A549 (cell line): ENCODE measurements around the gene KHDC4. TPM values are rescaled to one million over a fixed set of nuclear protein-coding genes. Genes with fewer than 3 reads are reported as not detected.

ENCODE experiments used
- ATAC-seq, 2 experiments: fragments of 200-7000 bp in 1 of 2; fragments of >200 bp in 1 of 2; cut with Nextera tagmentation in 1 of 2; cut with Tn5 transposase in 1 of 2; 3 replicates each; pipeline versions ENCODE4 v1.8.0 to v1.9.1; 2018 to 2020; ENCODE audit warnings: mild to moderate bottlenecking in 1 of 2, moderate library complexity in 1 of 2
- CTCF ChIA-PET: fragments of 300-600 bp; sonication (Branson Sonifier 250); formaldehyde crosslinking; extraction: SDS; loops from one replicate; lab custom pipeline; 2021; ENCODE audit warnings: antibody characterized with exemption, inconsistent platforms; lab: Yijun Ruan, JAX
- POLR2A ChIA-PET: fragments of 350-600 bp; formaldehyde crosslinking; extraction: SDS; loops from one replicate; lab custom pipeline; 2021; ENCODE audit warnings: antibody characterized with exemption, inconsistent platforms; lab: Yijun Ruan, JAX
- DNase-seq, 2 experiments: peaks; one replicate each; pipeline versions ENCODE4 v3.0.0 to v3.0.0-alpha.2; 2011 to 2016; ENCODE audit warnings: low read depth in 1 of 2, low spot score in 1 of 2
- FAIRE-seq: peaks from 2 replicates; lab custom pipeline; 2011; peaks lifted over from hg19 to GRCh38; lab: Jason Lieb, UNC
- H3K27ac ChIP-seq, 2 experiments: fragments of >200 bp; sonication (Bioruptor Twin); formaldehyde crosslinking; 3 replicates each; pipeline ENCODE4 v1.5.1; 2016 to 2017
- H3K4me1 ChIP-seq: fragments of >200 bp; sonication (Bioruptor Twin); formaldehyde crosslinking; 3 replicates; pipeline ENCODE4 v1.6.1; 2016
- H3K4me2 ChIP-seq: fragments of >200 bp; sonication (Bioruptor Twin); formaldehyde crosslinking; 3 replicates; pipeline ENCODE4 v1.6.1; 2016
- H3K4me3 ChIP-seq: fragments of >200 bp; sonication (Bioruptor Twin); formaldehyde crosslinking; 3 replicates; pipeline ENCODE4 v1.5.1; 2016
- H3K9me3 ChIP-seq: fragments of >200 bp; sonication (Bioruptor Twin); formaldehyde crosslinking; 3 replicates; pipeline ENCODE4 v1.6.1; 2016
- EHF ChIP-seq: fragments of 250-450 bp; sonication (Bioruptor Pico); IDR thresholded peaks from 2 replicates; pipeline ENCODE4 v1.5.0; 2020; ENCODE audit warnings: mild to moderate bottlenecking
- FOXS1 ChIP-seq: fragments of 250-450 bp; sonication (Bioruptor Pico); IDR thresholded peaks from 2 replicates; pipeline ENCODE4 v1.5.0; 2020; ENCODE audit warnings: mild to moderate bottlenecking, moderate library complexity
- HDAC2 ChIP-seq: fragments of 200-600 bp; sonication (generic); IDR thresholded peaks from 2 replicates; pipeline ENCODE4 v1.6.1; 2016
- JUN ChIP-seq, 2 experiments: fragments of >200 bp; sonication (Bioruptor Twin); formaldehyde crosslinking; IDR thresholded peaks; 2 replicates in 1 of 2; 3 replicates in 1 of 2; pipeline ENCODE4 v1.6.1; 2016 to 2017
- JUNB ChIP-seq: fragments of >200 bp; sonication (Bioruptor Twin); formaldehyde crosslinking; IDR thresholded peaks from 2 replicates; pipeline ENCODE4 v1.6.1; 2016
- KDM1A ChIP-seq: fragments of 200-600 bp; sonication (generic); IDR thresholded peaks from 2 replicates; pipeline ENCODE4 v1.6.1; 2016; ENCODE audit warnings: low read depth, mild to moderate bottlenecking
- KDM5A ChIP-seq: fragments of 200-600 bp; sonication (generic); IDR thresholded peaks from 2 replicates; pipeline ENCODE4 v1.6.1; 2016; ENCODE audit warnings: antibody characterized with exemption, mild to moderate bottlenecking
- MAFK ChIP-seq: fragments of 450-650 bp; IDR thresholded peaks from 2 replicates; pipeline ENCODE4 v1.6.1; 2014; ENCODE audit not compliant: partially characterized antibody
- MAZ ChIP-seq: fragments of 150-350 bp; IDR thresholded peaks from 2 replicates; pipeline ENCODE4 v1.6.1; 2014; ENCODE audit warnings: antibody characterized with exemption, low read depth, low read length, borderline replicate concordance
- MYC ChIP-seq: IDR thresholded peaks from 2 replicates; pipeline ENCODE4 v1.6.1; 2012; ENCODE audit warnings: mild to moderate bottlenecking, inconsistent platforms, low read length, improper control_type of control experiment, borderline replicate concordance
- NPAS2 ChIP-seq: fragments of 250-450 bp; sonication (Bioruptor Pico); IDR thresholded peaks from 2 replicates; pipeline ENCODE4 v1.8.0; 2022; ENCODE audit warnings: mild to moderate bottlenecking, moderate library complexity, borderline replicate concordance
- NR3C1 ChIP-seq: fragments of >200 bp; sonication (Bioruptor Twin); formaldehyde crosslinking; IDR thresholded peaks from 3 replicates; pipeline ENCODE4 v1.6.1; 2017
- PHF8 ChIP-seq: fragments of 200-600 bp; sonication (generic); IDR thresholded peaks from 2 replicates; pipeline ENCODE4 v1.6.1; 2016; ENCODE audit warnings: low read depth, mild to moderate bottlenecking, antibody characterized with exemption, moderate library complexity, borderline replicate concordance
- POLR2AphosphoS2 ChIP-seq: conservative IDR thresholded peaks from 2 replicates; pipeline ENCODE4 v1.6.1; 2012; ENCODE audit warnings: low read length, improper control_type of control experiment, inconsistent platforms
- RAD21 ChIP-seq, 2 experiments: fragments of >200 bp in 1 of 2; sonication (Bioruptor Twin) in 1 of 2; formaldehyde crosslinking in 1 of 2; IDR thresholded peaks in 1 of 2; conservative IDR thresholded peaks in 1 of 2; 2 replicates in 1 of 2; 3 replicates in 1 of 2; pipeline ENCODE4 v1.6.1; 2012 to 2018; ENCODE audit warnings: inconsistent platforms in 1 of 2
- RFX5 ChIP-seq: fragments of 450-650 bp; IDR thresholded peaks from 2 replicates; pipeline ENCODE4 v1.7.1; 2014; ENCODE audit warnings: antibody characterized with exemption, mild to moderate bottlenecking, moderate library complexity
- TFCP2L1 ChIP-seq: fragments of 250-450 bp; sonication (Bioruptor Pico); IDR thresholded peaks from 2 replicates; pipeline ENCODE4 v1.5.0; 2021; ENCODE audit warnings: mild to moderate bottlenecking
- ZC3H11A ChIP-seq: fragments of 450-650 bp; IDR thresholded peaks from 2 replicates; pipeline ENCODE4 v1.6.1; 2014; ENCODE audit warnings: antibody characterized with exemption, mild to moderate bottlenecking
- ZSCAN20 ChIP-seq: fragments of 250-450 bp; sonication (Bioruptor Pico); IDR thresholded peaks from 2 replicates; pipeline ENCODE4 v1.8.0; 2022; ENCODE audit warnings: mild to moderate bottlenecking, moderate library complexity
- WGBS: methylation state at CpG from one replicate; pipeline ENCODE4 v1.1.6; 2017; ENCODE audit errors: missing lambda C conversion rate; 5-methylcytosine and 5-hydroxymethylcytosine counted together
- polyA plus RNA-seq, 4 experiments: library from polyadenylated mRNA; depleted of rRNA in 3 of 4; stranded (reverse); fragments of >200 nt; fragmentation: RNase III in 1 of 4; extraction: RNeasy Plus Mini Kit Qiagen cat#74134 plus additional on column Dnase treatment in 1 of 4; gene quantifications; 2 replicates in 3 of 4; 3 replicates in 1 of 4; pipeline ENCODE4 v1.2.3, GENCODE V29; 2011 to 2017
- TF ChIP-seq, protein P1 (sequence below): fragments of 450-650 bp; IDR thresholded peaks from 2 replicates; pipeline ENCODE4 v1.6.1; 2014; ENCODE audit warnings: antibody characterized with exemption
- TF ChIP-seq, protein P2 (sequence below): fragments of >200 bp; sonication (Bioruptor Twin); formaldehyde crosslinking; IDR thresholded peaks from 2 replicates; pipeline ENCODE4 v1.6.1; 2016
- TF ChIP-seq, protein P3 (sequence below): IDR thresholded peaks from 2 replicates; pipeline ENCODE4 v1.6.1; 2012

KHDC4 gene
- polyA plus RNA-seq, 2 of the 4 experiments (the other 2 are of a cell fraction), result 37.7 to 72.3 TPM

DNA sequence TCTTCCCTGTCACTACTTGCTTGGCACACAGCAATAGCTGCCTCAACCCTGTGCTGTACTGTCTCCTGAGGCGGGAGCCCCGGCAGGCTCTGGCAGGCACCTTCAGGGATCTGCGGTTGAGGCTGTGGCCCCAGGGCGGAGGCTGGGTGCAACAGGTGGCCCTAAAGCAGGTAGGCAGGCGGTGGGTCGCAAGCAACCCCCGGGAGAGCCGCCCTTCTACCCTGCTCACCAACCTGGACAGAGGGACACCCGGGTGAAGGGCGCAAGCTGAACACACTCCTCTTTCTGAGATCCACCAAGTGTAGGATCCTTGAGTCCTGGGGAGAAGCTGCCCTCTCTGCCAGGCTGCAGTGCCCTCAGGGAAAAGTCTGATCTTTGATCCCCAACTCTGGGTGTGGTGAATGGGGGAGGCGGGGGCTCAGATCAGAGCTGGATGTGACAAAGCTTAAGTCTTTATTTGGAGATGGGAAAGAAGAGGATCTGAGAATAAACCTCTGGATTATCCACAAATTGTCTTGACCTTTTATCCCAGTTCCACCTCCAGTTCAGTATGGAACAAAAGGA, 8.4 kb upstream of the KHDC4 start:
- WGBS, result 73% methylated on average over 11 of the region's 11 CpGs
- ATAC-seq (peak; percentile 6; a peak in 3 of 6 replicates), DNase-seq (peak in 1 of 2 experiments; percentile 30)

DNA sequence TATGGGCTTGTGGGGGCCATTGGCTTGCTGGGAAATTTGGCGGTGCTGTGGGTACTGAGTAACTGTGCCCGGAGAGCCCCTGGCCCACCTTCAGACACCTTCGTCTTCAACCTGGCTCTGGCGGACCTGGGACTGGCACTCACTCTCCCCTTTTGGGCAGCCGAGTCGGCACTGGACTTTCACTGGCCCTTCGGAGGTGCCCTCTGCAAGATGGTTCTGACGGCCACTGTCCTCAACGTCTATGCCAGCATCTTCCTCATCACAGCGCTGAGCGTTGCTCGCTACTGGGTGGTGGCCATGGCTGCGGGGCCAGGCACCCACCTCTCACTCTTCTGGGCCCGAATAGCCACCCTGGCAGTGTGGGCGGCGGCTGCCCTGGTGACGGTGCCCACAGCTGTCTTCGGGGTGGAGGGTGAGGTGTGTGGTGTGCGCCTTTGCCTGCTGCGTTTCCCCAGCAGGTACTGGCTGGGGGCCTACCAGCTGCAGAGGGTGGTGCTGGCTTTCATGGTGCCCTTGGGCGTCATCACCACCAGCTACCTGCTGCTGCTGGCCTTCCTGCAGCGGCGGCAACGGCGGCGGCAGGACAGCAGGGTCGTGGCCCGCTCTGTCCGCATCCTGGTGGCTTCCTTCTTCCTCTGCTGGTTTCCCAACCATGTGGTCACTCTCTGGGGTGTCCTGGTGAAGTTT, 7.8 kb upstream of the KHDC4 start:
- no peak for TF ChIP-seq MYC
- no peak for TF ChIP-seq EHF (CRISPR knock-in tag)
- peak; percentile 87; the same call in 1 of the 2 replicates for TF ChIP-seq POLR2AphosphoS2
- DNase-seq (no peak), ATAC-seq (peak; percentile 0 to 2; a peak in 2 of 6 replicates), FAIRE-seq (no peak)
- H3K4me1 ChIP-seq, result peaks cover 76% of the 10 kb centered on the region
- ChIA-PET POLR2A (interaction anchor here (1.8 kb wide), 1 partner anchor 8 kb away, joined by 5 read pairs; the partner anchor contains the start of gene KHDC4), CTCF (interaction anchor here (1.0 to 10.8 kb wide), 4 partner anchors 8 to 124 kb away, joined by 3 to 423 read pairs (median 22); partner anchors contain the start of gene ARHGEF2)
- 94% methylated on average over 26 of the region's 29 CpGs for WGBS
- H3K4me2 ChIP-seq, result peak overlapping the region; percentile 57
- no peaks in the 10 kb centered on the region for H3K9me3 ChIP-seq
- H3K27ac ChIP-seq, result peak overlapping the region; percentile 76 to 86
- no peak overlapping the region for H3K4me3 ChIP-seq

More for the DNA sequence above, 8.4 kb upstream of the KHDC4 start:
- ChIA-PET CTCF (interaction anchor here (1.0 to 10.8 kb wide), 5 partner anchors 13 to 124 kb away, joined by 3 to 423 read pairs (median 4); partner anchors contain the start of gene ARHGEF2), POLR2A (interaction anchor here (0.9 to 1.8 kb wide), 3 partner anchors 8 to 65 kb away, joined by 5 to 7 read pairs (median 5); partner anchors contain the start of genes ARHGEF2 and KHDC4)
- Histone ChIP-seq H3K4me3 (no peak overlapping the region), H3K4me1 (peaks cover 80% of the 10 kb centered on the region), H3K9me3 (no peaks in the 10 kb centered on the region), H3K27ac (peak overlapping the region; percentile 45 to 86), H3K4me2 (peak overlapping the region; percentile 57)
- no peak for FAIRE-seq
- no peak for TF ChIP-seq RAD21 (conservative IDR thresholded peaks at IDR 0.05 in 1 of 2, IDR thresholded peaks at IDR 0.05 in 1 of 2)
- TF ChIP-seq, protein P1, sequence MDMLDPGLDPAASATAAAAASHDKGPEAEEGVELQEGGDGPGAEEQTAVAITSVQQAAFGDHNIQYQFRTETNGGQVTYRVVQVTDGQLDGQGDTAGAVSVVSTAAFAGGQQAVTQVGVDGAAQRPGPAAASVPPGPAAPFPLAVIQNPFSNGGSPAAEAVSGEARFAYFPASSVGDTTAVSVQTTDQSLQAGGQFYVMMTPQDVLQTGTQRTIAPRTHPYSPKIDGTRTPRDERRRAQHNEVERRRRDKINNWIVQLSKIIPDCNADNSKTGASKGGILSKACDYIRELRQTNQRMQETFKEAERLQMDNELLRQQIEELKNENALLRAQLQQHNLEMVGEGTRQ, result no peak
- TF ChIP-seq HDAC2, result no peak
- no peak for TF ChIP-seq ZSCAN20 (CRISPR knock-in tag)
- TF ChIP-seq, protein P2, sequence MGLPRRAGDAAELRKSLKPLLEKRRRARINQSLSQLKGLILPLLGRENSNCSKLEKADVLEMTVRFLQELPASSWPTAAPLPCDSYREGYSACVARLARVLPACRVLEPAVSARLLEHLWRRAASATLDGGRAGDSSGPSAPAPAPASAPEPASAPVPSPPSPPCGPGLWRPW, result no peak
- TF ChIP-seq EHF (CRISPR knock-in tag), result no peak
- no peak for TF ChIP-seq NR3C1
- TF ChIP-seq JUNB, result no peak
- TF ChIP-seq RFX5, result no peak
- TF ChIP-seq, protein P3, sequence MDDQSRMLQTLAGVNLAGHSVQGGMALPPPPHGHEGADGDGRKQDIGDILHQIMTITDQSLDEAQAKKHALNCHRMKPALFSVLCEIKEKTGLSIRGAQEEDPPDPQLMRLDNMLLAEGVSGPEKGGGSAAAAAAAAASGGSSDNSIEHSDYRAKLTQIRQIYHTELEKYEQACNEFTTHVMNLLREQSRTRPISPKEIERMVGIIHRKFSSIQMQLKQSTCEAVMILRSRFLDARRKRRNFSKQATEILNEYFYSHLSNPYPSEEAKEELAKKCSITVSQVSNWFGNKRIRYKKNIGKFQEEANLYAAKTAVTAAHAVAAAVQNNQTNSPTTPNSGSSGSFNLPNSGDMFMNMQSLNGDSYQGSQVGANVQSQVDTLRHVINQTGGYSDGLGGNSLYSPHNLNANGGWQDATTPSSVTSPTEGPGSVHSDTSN, result no peak
- TF ChIP-seq FOXS1 (CRISPR knock-in tag), result no peak
- TF ChIP-seq NPAS2, result no peak
- no peak for TF ChIP-seq JUN (IDR thresholded peaks at IDR 0.05)
- no peak for TF ChIP-seq ZC3H11A
- TF ChIP-seq MAFK, result no peak
- no peak for TF ChIP-seq KDM1A
- no peak for TF ChIP-seq TFCP2L1 (CRISPR knock-in tag)
- no peak for TF ChIP-seq MAZ
- no peak for TF ChIP-seq PHF8
- TF ChIP-seq KDM5A, result no peak
- TF ChIP-seq, all 56 proteins: peak for 0
